Bronchial epithelial cell (primary cell): ENCODE data around the gene RTKN. TPM values are rescaled to one million over a fixed set of nuclear protein-coding genes. Genes with fewer than 3 reads are reported as not detected.
"Not testable (repeated sequence)": the region's sequence is repeated elsewhere in the genome, so short reads cannot be mapped to it uniquely, and the experiment has no call there.

Experiments used
- DNase-seq: peaks from one replicate; pipeline ENCODE4 v3.0.0-alpha.2; 2010; ENCODE audit warnings: low read depth
- FAIRE-seq: peaks from 2 replicates; lab custom pipeline; 2011; peaks lifted over from hg19 to GRCh38; lab: Jason Lieb, UNC
- H3K27me3 ChIP-seq: 2 replicates; pipeline ENCODE4 v1.5.1; 2011; ENCODE audit warnings: low read length; ENCODE audit not compliant: control insufficient read depth, insufficient read depth
- H3K36me3 ChIP-seq: 2 replicates; pipeline ENCODE4 v1.5.1; 2011; ENCODE audit warnings: low read length; ENCODE audit not compliant: control insufficient read depth, insufficient read depth
- H3K4me3 ChIP-seq: 2 replicates; pipeline ENCODE4 v1.5.1; 2011; ENCODE audit warnings: mild to moderate bottlenecking, low read depth, low read length, control low read depth
- CTCF ChIP-seq: IDR thresholded peaks from 2 replicates; pipeline ENCODE4 v1.5.1; 2011; ENCODE audit warnings: mild to moderate bottlenecking, moderate library complexity, low read length, control low read depth, inconsistent platforms; ENCODE audit not compliant: insufficient read depth, severe bottlenecking
- total RNA-seq: library from RNA; depleted of rRNA; stranded (reverse); fragments of >200 nt; gene quantifications from 2 replicates; pipeline ENCODE4 v1.2.1, GENCODE V29; 2014

RTKN gene
- total RNA-seq, 1 donor from 2014 or later = 22.1 TPM

- DNase-seq = peak; percentile 98
- no peak for TF ChIP-seq CTCF
- peak; percentile 66 for FAIRE-seq
- H3K36me3 ChIP-seq = peaks cover 14% of the 10 kb centered on the region
- H3K4me3 ChIP-seq = no peak overlapping the region
- no peaks in the 10 kb centered on the region for H3K27me3 ChIP-seq
These were observed 16.2 kb downstream of the RTKN start for GRCh38 chr2:74425523-74425922.

- Histone ChIP-seq H3K4me3 (no peak overlapping the region), H3K36me3 (peaks cover 14% of the 10 kb centered on the region), H3K27me3 (no peaks in the 10 kb centered on the region)
- no peak for TF ChIP-seq CTCF
- DNase-seq = no peak
- no peak for FAIRE-seq
These were observed 16.7 kb downstream of the RTKN start for GRCh38 chr2:74424995-74425406.

DNA sequence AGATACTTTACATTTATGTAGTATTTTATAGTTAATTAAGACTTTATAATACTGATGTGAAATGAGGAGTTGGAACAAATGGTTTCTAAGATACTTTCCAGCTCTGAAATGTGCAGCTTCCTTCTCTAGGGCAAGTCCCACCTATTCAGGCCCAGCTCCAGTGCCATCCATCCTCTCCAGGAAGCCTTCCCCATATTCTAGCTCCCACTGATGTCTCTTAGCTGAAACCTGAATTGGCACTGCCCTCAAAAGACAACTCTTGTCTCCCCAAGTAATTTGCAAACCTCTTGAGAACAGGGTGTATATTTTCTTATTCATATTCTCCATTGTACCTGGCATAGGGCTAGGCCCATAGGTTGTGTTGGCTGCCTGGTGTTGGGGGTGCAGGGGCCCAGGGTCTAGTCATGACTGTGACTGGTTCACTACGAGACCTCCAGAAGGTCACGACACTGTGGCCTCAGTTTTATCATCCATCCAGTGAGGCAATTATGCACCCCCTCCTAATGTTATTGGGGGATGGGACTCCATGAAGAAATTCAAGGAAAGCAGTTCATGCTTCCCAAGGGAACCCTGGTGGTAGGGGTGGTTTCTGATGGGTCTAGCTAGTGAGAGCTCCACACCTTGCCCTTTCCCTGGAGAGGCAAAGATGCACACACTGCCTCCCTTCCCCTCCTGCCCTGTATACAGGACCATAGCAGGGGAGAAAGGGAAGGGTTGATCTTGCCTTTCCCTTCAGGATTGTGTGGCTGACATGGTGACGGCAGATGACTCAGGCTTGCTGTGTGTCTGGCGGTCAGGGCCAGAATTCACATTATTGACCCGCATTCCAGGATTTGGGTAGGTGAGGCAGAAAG is 17.4 kb downstream of the RTKN start:
- H3K27me3 ChIP-seq = no peaks in the 10 kb centered on the region
- peak; percentile 63 for DNase-seq
- H3K4me3 ChIP-seq = no peak overlapping the region
- H3K36me3 ChIP-seq = peaks cover 8% of the 10 kb centered on the region
- no peak for TF ChIP-seq CTCF
- FAIRE-seq = no peak

GRCh38 chr2:74423231-74424095 is 18.3 kb downstream of the RTKN start:
- no peak overlapping the region for H3K4me3 ChIP-seq
- DNase-seq (no peak), FAIRE-seq (no peak)
- H3K27me3 ChIP-seq = no peaks in the 10 kb centered on the region
- H3K36me3 ChIP-seq = peaks cover 4% of the 10 kb centered on the region
- TF ChIP-seq CTCF = no peak

DNA sequence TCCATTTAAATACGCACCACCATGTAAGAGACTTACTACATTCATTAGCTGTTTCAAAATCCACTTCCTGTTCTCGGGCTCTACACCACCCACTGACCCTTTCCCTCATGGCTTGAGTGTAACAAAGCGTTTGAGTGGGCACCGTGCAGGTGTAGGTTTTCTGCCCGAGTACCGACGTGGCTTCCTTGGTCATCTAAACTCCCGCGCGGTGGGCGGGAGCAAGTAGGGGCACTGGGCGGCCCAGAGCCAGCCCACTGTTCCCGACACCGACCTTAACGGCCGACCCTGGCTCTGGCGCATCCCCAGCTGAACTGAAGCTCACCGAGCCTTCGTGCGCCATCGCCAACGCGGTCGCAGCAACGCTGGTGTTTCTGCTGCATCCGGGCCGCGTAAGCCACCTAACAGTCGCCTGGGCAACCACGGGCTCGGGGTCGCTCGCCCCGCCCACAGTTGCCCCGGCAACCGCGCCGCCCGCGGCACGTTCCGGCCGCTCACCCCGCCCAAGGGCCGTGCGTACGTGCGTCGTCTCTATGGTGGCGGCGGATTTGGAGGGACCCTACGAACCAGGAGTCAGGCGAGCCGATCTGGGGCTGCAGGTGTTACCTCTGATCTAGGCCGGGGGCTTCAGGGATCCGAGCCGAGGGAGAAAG is 20.4 kb downstream of the RTKN start, which contains the start of the genes C2orf81 and WDR54:
C2orf81 (minus strand) TSS at position 399 of the 650 bp plus-strand sequence; CDS start at position 340, 59 bp downstream.
WDR54 (plus strand) TSS at position 510 of the 650 bp plus-strand sequence. CDS start 424 bp downstream, outside the sequence.
- FAIRE-seq (no peak), DNase-seq (peak; percentile 71)
- TF ChIP-seq CTCF = no peak
- Histone ChIP-seq H3K27me3 (no peaks in the 10 kb centered on the region), H3K36me3 (no peaks in the 10 kb centered on the region), H3K4me3 (peak within 1 kb of the TSS; percentile 54)

DNA sequence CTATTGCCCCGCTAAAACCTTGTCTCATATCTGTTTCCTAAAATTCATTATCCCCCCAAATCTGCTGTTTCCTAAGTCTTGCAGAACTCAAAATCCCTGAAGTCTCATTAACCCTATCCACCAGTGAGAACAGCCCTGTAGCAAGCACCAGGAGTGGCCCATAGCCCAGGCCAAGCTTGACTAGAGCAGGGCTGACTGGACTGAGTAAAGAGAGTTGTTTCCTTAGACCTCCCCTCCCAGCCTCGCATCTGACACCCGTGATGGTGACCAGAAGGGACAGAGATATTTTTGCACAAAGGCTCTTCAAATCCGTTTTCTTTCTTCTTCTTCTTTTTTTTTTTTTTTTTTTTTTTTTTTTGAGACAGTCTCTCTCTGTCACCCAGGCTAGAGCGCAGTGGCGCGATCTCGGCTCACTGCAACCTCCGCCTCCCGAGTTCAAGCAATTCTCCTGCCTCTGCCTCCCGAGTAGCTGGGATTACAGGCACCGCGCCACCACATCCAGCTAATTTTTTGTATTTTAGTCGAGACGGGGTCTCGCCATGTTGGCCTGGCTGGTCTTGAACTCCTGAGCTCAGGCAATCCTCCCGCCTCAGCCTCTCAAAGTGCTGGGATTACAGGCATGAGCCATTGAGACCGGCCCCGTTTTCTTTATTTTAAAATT is 21.2 kb downstream of the RTKN start:
- not testable (repeated sequence) for H3K36me3 ChIP-seq, FAIRE-seq, H3K4me3 ChIP-seq, DNase-seq, H3K27me3 ChIP-seq
